Hepatocyte (in vitro differentiated cells): ENCODE results near the gene LMX1A.

Experiments
- EZH2 ChIP-seq: fragments of 200-600 bp; sonication (generic); IDR thresholded peaks from 2 replicates; pipeline ENCODE4 v1.6.1; 2016; ENCODE audit warnings: antibody characterized with exemption, mild to moderate bottlenecking, borderline replicate concordance
- EZH2phosphoT487 ChIP-seq: fragments of 200-600 bp; sonication (generic); IDR thresholded peaks from one replicate; pipeline ENCODE4 v1.6.1; 2018; ENCODE audit warnings: antibody characterized with exemption, mild to moderate bottlenecking, low read depth, moderate library complexity; ENCODE audit not compliant: unreplicated experiment, severe bottlenecking
- TF ChIP-seq, protein P1 (sequence below): fragments of 200-600 bp; sonication (generic); IDR thresholded peaks from 2 replicates; pipeline ENCODE4 v1.5.1; 2016; ENCODE audit warnings: antibody characterized with exemption, mild to moderate bottlenecking; ENCODE audit not compliant: poor library complexity

- TF ChIP-seq, protein P1, sequence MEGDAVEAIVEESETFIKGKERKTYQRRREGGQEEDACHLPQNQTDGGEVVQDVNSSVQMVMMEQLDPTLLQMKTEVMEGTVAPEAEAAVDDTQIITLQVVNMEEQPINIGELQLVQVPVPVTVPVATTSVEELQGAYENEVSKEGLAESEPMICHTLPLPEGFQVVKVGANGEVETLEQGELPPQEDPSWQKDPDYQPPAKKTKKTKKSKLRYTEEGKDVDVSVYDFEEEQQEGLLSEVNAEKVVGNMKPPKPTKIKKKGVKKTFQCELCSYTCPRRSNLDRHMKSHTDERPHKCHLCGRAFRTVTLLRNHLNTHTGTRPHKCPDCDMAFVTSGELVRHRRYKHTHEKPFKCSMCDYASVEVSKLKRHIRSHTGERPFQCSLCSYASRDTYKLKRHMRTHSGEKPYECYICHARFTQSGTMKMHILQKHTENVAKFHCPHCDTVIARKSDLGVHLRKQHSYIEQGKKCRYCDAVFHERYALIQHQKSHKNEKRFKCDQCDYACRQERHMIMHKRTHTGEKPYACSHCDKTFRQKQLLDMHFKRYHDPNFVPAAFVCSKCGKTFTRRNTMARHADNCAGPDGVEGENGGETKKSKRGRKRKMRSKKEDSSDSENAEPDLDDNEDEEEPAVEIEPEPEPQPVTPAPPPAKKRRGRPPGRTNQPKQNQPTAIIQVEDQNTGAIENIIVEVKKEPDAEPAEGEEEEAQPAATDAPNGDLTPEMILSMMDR: no peak
- TF ChIP-seq EZH2: no peak
- TF ChIP-seq EZH2phosphoT487: no peak
Observed at GRCh38 chr1:165152109-165152508, 204.4 kb downstream of the LMX1A start.
